BLaER1 treated with 17β-estradiol and CSF1 and Interleukin-3, amounts not matched to agents 10 nM and 100 nM (cell line): ENCODE results near the gene FAM83G.

ENCODE experiments used
- H3K27ac ChIP-seq, 11 experiments: shearing (Covaris generic); formaldehyde crosslinking; 2 replicates each; pipeline ENCODE4 v1.8.1; 2022
- H3K27me3 ChIP-seq, 11 experiments: shearing (Covaris generic); formaldehyde crosslinking; 2 replicates each; pipeline ENCODE4 v1.8.1; 2022
- H3K36me3 ChIP-seq, 11 experiments: shearing (Covaris generic); formaldehyde crosslinking; 2 replicates each; pipeline ENCODE4 v1.8.1; 2022
- H3K4me1 ChIP-seq, 10 experiments: shearing (Covaris generic); formaldehyde crosslinking; 2 replicates each; pipeline ENCODE4 v1.8.1; 2022
- H3K4me2 ChIP-seq, 11 experiments: shearing (Covaris generic); formaldehyde crosslinking; 2 replicates each; pipeline ENCODE4 v1.8.1; 2022
- H3K4me3 ChIP-seq, 10 experiments: shearing (Covaris generic); formaldehyde crosslinking; 2 replicates each; pipeline ENCODE4 v1.8.1; 2022
- H3K9ac ChIP-seq, 11 experiments: shearing (Covaris generic); formaldehyde crosslinking; 2 replicates each; pipeline ENCODE4 v1.8.1; 2022
- H3K9me3 ChIP-seq, 11 experiments: shearing (Covaris generic); formaldehyde crosslinking; replicated peaks in 1 of 11; 2 replicates each; pipeline ENCODE4 v1.8.1; 2022
- H4K20me1 ChIP-seq, 11 experiments: shearing (Covaris generic); formaldehyde crosslinking; 2 replicates each; pipeline ENCODE4 v1.8.1; 2022
- Cebpa-rat ChIP-seq, 11 experiments: shearing (Covaris generic); IDR thresholded peaks; 2 replicates each; pipeline ENCODE4 v1.8.1; 2022

FAM83G gene

DNA sequence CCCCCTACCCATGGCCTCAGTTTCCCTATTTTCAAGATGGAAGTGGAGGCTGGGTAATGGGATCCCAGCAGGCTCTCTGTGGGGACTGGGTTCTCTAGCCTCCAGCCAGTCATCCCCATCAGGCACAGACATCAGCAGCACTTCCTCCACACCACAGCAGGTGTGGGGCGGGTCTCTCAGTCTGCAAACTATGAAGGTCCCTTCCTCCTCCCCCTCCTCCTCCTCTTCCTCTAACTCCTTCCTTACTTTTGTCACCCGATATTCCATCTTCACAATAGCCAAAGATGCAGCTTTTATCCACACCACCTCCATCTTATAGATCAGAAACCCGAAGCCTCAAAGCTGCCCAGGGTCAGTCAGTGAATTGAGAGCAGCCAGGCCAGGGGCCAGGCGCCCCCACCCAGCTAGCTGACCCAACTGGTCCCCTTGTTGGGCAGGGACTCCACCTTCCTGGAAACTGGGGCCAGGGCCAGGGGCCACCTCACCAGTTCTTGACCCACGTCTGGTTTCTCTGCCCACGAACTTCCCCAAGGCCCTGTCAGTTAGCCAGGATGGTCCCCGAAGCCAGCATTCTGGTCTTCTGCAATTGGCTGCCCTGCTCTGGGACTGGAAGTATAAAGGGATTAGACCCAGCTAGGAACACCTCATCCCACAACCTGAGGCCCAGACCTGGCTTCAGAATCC is 2.5 kb downstream of the FAM83G start:
- H3K4me1 ChIP-seq, result peaks cover 35 to 50% (median 43%) of the 10 kb centered on the region in 10 experiments
- H4K20me1 ChIP-seq, result peaks cover 0 to 68% (median 22%) of the 10 kb centered on the region in 11 experiments; a peak in 19 of 22 replicates
- no peak overlapping the region for H3K27ac ChIP-seq
- H3K9me3 ChIP-seq, result peaks cover 0 to 12% (median 6%) of the 10 kb centered on the region in 11 experiments; a peak in 12 of 22 replicates
- TF ChIP-seq Cebpa-rat (IDR thresholded peaks at IDR 0.05), result no peak
- H3K4me2 ChIP-seq, result peak overlapping the region; percentile 49 to 98 (median 61)
- H3K9ac ChIP-seq, result no peak overlapping the region; a peak in 1 of 22 replicates
- H3K36me3 ChIP-seq, result no peaks in the 10 kb centered on the region; a peak in 1 of 22 replicates
- H3K27me3 ChIP-seq, result peaks cover 15 to 64% (median 52%) of the 10 kb centered on the region in 11 experiments; a peak in 21 of 22 replicates
- H3K4me3 ChIP-seq, result peak overlapping the region in 1 of 10 experiments; percentile 72; a peak in 2 of 20 replicates

DNA sequence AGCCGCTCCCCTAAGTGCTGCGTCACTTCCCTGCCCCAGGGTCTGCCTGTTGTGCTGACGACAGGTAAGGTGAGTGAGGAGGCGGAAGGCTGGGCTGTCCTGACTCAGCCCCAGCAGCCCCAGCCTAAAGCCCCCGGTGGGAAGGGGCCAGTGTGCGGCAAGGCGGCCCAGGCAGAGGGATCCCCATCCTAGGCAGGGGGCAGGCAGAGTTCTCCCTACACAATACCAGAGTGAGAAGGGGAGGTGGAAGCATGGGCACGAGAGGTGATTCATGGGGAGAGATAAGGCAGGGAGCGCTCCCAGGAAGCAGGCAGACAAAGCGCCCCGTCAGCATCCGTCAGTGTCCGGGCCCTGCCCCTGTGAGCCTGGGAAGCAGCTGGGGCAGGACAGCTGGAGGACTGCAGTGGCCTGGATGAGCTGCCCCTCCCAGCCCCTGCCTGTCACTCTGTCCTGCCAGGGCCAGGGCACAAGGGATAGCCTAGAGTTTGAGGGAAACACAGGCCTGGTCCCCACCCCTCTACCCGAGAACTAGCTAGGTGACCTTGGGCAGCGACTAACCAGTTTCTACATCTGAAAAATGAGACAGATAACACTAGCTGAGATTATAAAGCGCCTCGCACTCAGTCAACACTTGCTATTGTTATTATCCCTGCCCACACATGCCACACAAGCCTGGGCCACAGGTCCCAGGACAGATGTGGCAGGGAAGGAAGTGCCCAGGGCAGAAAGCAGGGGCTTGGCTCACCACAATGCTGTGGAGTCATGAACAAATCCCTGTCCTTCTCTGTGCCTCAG is 3.8 kb downstream of the FAM83G start:
- H3K4me1 ChIP-seq, result peaks cover 35 to 50% (median 42%) of the 10 kb centered on the region in 10 experiments
- H3K9me3 ChIP-seq, result peaks cover 2 to 10% (median 6%) of the 10 kb centered on the region in 11 experiments; a peak in 19 of 22 replicates
- H3K4me3 ChIP-seq, result no peak overlapping the region
- no peak overlapping the region for H3K27ac ChIP-seq
- H3K4me2 ChIP-seq, result peak overlapping the region; percentile 49 to 98 (median 61)
- TF ChIP-seq Cebpa-rat (IDR thresholded peaks at IDR 0.05), result no peak
- H3K9ac ChIP-seq, result peak overlapping the region in 3 of 11 experiments; percentile 15 to 42 (median 25); a peak in 4 of 22 replicates
- peaks cover 15 to 52% (median 47%) of the 10 kb centered on the region in 11 experiments; a peak in 21 of 22 replicates for H3K27me3 ChIP-seq
- H3K36me3 ChIP-seq, result peaks cover 0 to 8% (median 0%) of the 10 kb centered on the region in 11 experiments; a peak in 2 of 22 replicates
- H4K20me1 ChIP-seq, result peaks cover 0 to 78% (median 22%) of the 10 kb centered on the region in 11 experiments; a peak in 19 of 22 replicates

DNA sequence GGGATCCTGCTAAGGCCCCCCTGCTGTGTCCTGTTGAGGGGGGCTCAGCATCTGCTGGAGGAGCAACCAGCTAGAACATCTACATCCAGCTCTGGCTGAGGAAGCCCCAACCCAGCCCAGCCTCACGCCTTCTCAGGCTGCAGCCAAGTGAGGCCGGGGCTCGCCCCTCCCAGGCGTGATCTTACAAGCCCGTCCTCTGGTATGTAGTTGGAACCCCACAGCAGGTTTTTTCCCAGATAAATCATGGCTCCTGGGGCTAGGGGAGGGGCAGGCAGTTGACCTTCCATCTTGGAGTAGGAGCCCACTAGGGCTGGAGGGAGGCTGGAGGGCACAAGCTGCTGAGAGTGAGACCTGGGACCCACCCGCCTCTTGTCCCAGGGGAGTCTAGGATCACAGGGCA is 4.7 kb downstream of the FAM83G start:
- Histone ChIP-seq H3K36me3 (peaks cover 0 to 16% (median 0%) of the 10 kb centered on the region in 11 experiments; a peak in 3 of 22 replicates), H3K4me3 (no peak overlapping the region), H3K4me2 (peak overlapping the region in 1 of 11 experiments; percentile 97; a peak in 2 of 22 replicates), H3K27ac (no peak overlapping the region), H3K9ac (no peak overlapping the region), H3K27me3 (peaks cover 15 to 43% (median 39%) of the 10 kb centered on the region in 11 experiments; a peak in 21 of 22 replicates), H3K9me3 (peaks cover 10 to 18% (median 14%) of the 10 kb centered on the region in 11 experiments), H3K4me1 (peaks cover 32 to 44% (median 36%) of the 10 kb centered on the region in 10 experiments), H4K20me1 (peaks cover 0 to 78% (median 22%) of the 10 kb centered on the region in 11 experiments; a peak in 19 of 22 replicates)
- no peak for TF ChIP-seq Cebpa-rat (IDR thresholded peaks at IDR 0.05)

DNA sequence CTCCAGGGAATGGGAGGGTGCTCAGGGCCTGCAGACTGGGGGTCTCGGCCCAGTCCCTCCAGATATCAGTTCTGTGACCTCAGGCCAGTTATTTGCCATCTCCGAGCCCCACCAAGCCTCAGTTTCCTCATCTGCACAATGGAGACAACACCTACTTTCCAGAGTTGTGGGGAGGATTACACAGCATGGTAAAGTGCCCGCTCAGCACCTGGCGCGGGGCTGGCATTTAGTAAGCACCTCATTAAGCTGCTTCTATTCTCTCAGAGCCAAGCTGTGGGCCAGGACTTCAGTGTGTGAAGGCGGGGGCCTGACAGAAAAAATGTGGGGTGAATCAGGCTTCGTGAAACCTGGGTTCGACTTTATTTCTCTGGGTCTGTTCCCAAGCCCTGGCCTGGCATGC is 5.2 kb downstream of the FAM83G start:
- Histone ChIP-seq H3K4me2 (no peak overlapping the region), H3K9ac (no peak overlapping the region), H3K36me3 (peaks cover 0 to 16% (median 0%) of the 10 kb centered on the region in 11 experiments; a peak in 3 of 22 replicates), H3K4me3 (no peak overlapping the region), H3K9me3 (peaks cover 15 to 23% (median 19%) of the 10 kb centered on the region in 11 experiments), H4K20me1 (peaks cover 0 to 81% (median 22%) of the 10 kb centered on the region in 11 experiments; a peak in 19 of 22 replicates), H3K27me3 (peaks cover 13 to 40% (median 34%) of the 10 kb centered on the region in 11 experiments; a peak in 21 of 22 replicates), H3K27ac (no peak overlapping the region), H3K4me1 (peaks cover 27 to 39% (median 33%) of the 10 kb centered on the region in 10 experiments)
- no peak for TF ChIP-seq Cebpa-rat (IDR thresholded peaks at IDR 0.05)

DNA sequence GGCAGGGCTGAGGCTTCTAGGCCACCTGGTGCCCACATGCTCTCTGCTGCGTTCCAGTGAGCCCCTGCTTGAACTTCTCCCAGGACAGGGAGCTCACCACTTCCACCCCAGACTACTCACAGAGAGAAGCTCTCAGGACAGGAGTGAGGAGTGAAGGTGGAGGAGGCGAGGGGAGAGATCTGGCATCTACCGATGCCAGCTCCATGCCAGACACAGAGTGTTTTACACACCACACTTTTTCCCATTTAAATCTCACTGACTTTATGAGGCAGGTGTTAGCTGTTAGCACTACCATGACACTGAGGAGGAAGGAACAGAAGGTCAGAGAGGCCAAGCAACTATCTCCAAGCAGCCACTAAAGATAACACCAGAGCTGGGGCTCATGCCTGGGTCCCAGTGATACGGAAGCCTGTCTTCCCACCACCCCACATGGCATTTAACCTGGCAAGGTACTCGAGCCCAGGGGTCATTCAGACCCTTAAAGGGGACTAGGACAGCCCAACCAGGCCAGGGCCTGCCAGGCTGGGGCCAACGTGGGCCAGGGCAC is 6.8 kb downstream of the FAM83G start:
- peaks cover 23 to 30% (median 28%) of the 10 kb centered on the region in 10 experiments for H3K4me1 ChIP-seq
- no peak for TF ChIP-seq Cebpa-rat (IDR thresholded peaks at IDR 0.05)
- H3K9ac ChIP-seq, result no peak overlapping the region
- peaks cover 0 to 87% (median 13%) of the 10 kb centered on the region in 11 experiments; a peak in 14 of 22 replicates for H4K20me1 ChIP-seq
- H3K36me3 ChIP-seq, result peaks cover 0 to 16% (median 0%) of the 10 kb centered on the region in 11 experiments; a peak in 3 of 22 replicates
- H3K27ac ChIP-seq, result no peak overlapping the region
- H3K4me3 ChIP-seq, result no peak overlapping the region
- H3K9me3 ChIP-seq, result peaks cover 18 to 26% (median 20%) of the 10 kb centered on the region in 11 experiments
- peaks cover 15 to 40% (median 30%) of the 10 kb centered on the region in 11 experiments for H3K27me3 ChIP-seq
- H3K4me2 ChIP-seq, result no peak overlapping the region

DNA sequence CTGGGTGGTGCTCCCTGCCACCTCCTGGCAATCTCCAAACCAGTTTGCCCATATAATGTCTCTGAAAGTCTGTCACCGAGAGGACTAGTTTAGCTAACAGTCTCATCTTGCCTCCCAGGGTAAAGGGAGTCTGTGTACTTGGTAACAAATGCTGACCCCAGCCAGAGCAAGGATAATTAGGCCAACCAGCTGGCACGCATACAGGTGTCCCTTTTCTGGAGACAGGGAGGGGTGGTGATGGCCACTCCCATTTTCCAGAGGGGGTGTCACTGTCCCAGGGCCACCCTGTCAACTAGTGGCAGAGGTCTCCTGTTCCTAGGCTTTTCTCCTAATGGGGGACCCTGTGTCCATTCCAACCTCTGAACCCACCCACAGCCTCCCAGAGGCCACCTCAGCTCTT is 8.1 kb downstream of the FAM83G start:
- Histone ChIP-seq H3K9ac (no peak overlapping the region), H3K9me3 (peaks cover 18 to 26% (median 20%) of the 10 kb centered on the region in 11 experiments), H3K27ac (no peak overlapping the region), H3K4me3 (no peak overlapping the region), H3K4me1 (peaks cover 17 to 26% (median 23%) of the 10 kb centered on the region in 10 experiments), H4K20me1 (peaks cover 0 to 87% (median 12%) of the 10 kb centered on the region in 11 experiments; a peak in 14 of 22 replicates), H3K36me3 (peaks cover 0 to 16% (median 0%) of the 10 kb centered on the region in 11 experiments; a peak in 3 of 22 replicates), H3K27me3 (peaks cover 5 to 38% (median 23%) of the 10 kb centered on the region in 11 experiments; a peak in 18 of 22 replicates), H3K4me2 (no peak overlapping the region)
- TF ChIP-seq Cebpa-rat (IDR thresholded peaks at IDR 0.05), result no peak

DNA sequence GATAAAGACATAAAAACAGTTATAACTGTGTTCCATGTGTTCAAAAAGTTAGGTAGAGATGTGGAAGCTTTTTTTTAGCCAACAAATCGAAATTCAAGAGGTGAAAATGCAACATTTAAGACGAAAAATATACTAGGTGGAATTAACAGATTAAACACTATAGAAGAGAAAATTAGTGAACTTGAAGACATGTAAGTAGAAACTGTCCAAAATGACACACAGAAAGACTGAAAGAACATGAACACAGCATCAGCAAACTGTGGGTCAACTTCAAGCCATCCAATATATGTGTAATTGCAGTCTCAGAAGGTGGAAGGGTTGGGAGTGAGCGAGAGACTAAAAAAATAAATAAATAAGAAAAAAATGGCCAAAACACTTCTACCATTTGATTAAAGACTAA is 9.3 kb downstream of the FAM83G start:
- H3K4me3 ChIP-seq, result no peak overlapping the region
- peaks cover 0 to 32% (median 19%) of the 10 kb centered on the region in 11 experiments; a peak in 16 of 22 replicates for H3K27me3 ChIP-seq
- no peak overlapping the region for H3K4me2 ChIP-seq
- no peak overlapping the region for H3K9ac ChIP-seq
- peaks cover 18 to 26% (median 20%) of the 10 kb centered on the region in 11 experiments for H3K9me3 ChIP-seq
- peaks cover 0 to 87% (median 6%) of the 10 kb centered on the region in 11 experiments; a peak in 11 of 22 replicates for H4K20me1 ChIP-seq
- no peak overlapping the region for H3K27ac ChIP-seq
- TF ChIP-seq Cebpa-rat (IDR thresholded peaks at IDR 0.05), result no peak
- peaks cover 0 to 16% (median 0%) of the 10 kb centered on the region in 11 experiments; a peak in 3 of 22 replicates for H3K36me3 ChIP-seq
- H3K4me1 ChIP-seq, result peaks cover 6 to 17% (median 13%) of the 10 kb centered on the region in 10 experiments; a peak in 19 of 20 replicates

DNA sequence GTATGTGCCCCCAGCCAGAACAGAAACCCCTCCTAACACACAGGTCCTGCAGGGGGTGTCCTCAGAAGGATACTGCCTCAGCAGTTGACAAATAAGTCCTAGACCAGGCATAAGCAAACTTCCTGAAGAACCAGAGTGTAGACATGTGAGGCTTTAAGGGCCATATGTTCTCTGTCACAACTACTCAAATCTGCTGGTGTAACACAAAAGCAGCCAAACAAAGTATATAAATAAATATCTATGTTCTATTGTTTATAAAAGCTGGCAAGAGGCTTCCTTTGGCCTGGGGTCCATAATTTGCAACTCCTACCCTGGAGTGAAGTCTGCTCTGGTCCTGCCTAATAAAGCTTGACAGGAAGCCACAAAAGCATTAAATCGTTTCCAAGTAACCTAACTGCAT is 9.9 kb downstream of the FAM83G start:
- Histone ChIP-seq H3K27me3 (peaks cover 0 to 29% (median 19%) of the 10 kb centered on the region in 11 experiments; a peak in 16 of 22 replicates), H3K27ac (no peak overlapping the region), H3K4me3 (no peak overlapping the region), H3K36me3 (peaks cover 0 to 16% (median 0%) of the 10 kb centered on the region in 11 experiments; a peak in 3 of 22 replicates), H3K9me3 (peaks cover 18 to 26% (median 20%) of the 10 kb centered on the region in 11 experiments), H3K4me1 (peaks cover 6 to 17% (median 13%) of the 10 kb centered on the region in 10 experiments; a peak in 19 of 20 replicates), H3K4me2 (no peak overlapping the region), H3K9ac (no peak overlapping the region), H4K20me1 (peaks cover 0 to 87% (median 6%) of the 10 kb centered on the region in 11 experiments; a peak in 10 of 22 replicates)
- TF ChIP-seq Cebpa-rat (IDR thresholded peaks at IDR 0.05), result no peak
